AG10803 (cell line): ENCODE data around the gene GART.

Experiments used
- DNase-seq: peaks from one replicate; pipeline ENCODE4 v3.0.0; 2010; ENCODE audit warnings: low read depth
- H3K4me3 ChIP-seq: 2 replicates; pipeline ENCODE4 v1.5.1; 2011; ENCODE audit warnings: mild to moderate bottlenecking, low read length, control low read depth
- CTCF ChIP-seq: conservative IDR thresholded peaks from 2 replicates; pipeline ENCODE4 v1.5.1; 2011; ENCODE audit warnings: mild to moderate bottlenecking, low read length, control low read depth, inconsistent platforms

GART gene

GRCh38 chr21:33491373-33492102 lies 50.4 kb downstream of the GART start, which contains the start of gene DNAJC28:
Gene DNAJC28 (minus strand): TSS chr21:33491716. CDS start chr21:33489393, 2,323 bp downstream.
- peak within 1 kb of the TSS; percentile 76 for H3K4me3 ChIP-seq
- TF ChIP-seq CTCF, result no peak
- peak; percentile 86 for DNase-seq

GRCh38 chr21:33490991-33491372 lies 50.9 kb downstream of the GART start:
- TF ChIP-seq CTCF, result no peak
- no peak for DNase-seq
- peak overlapping the region; percentile 76 for H3K4me3 ChIP-seq

- TF ChIP-seq CTCF, result no peak
- no peak overlapping the region for H3K4me3 ChIP-seq
- DNase-seq, result no peak
These were observed 53.0 kb downstream of the GART start for GRCh38 chr21:33488936-33489335.

- no peak for DNase-seq
- no peak overlapping the region for H3K4me3 ChIP-seq
- TF ChIP-seq CTCF, result no peak
These were observed 53.9 kb downstream of the GART start for GRCh38 chr21:33487996-33488395.

GRCh38 chr21:33481314-33481943 lies 60.5 kb downstream of the GART start:
- DNase-seq, result no peak
- TF ChIP-seq CTCF, result no peak
- H3K4me3 ChIP-seq, result no peak overlapping the region

- DNase-seq, result no peak
- H3K4me3 ChIP-seq, result peak overlapping the region; percentile 80
- no peak for TF ChIP-seq CTCF
These were observed 61.3 kb downstream of the GART start for GRCh38 chr21:33480481-33481103.
